ENCODE measurements around the gene APOB. TPM values are rescaled to one million over a fixed set of nuclear protein-coding genes. Genes with fewer than 3 reads are reported as not detected.

Gene APOB
- total RNA-seq, 1 donor: under 0.01 TPM

- no peak for DNase-seq (ENCODE audit: insufficient read length, low spot score, missing footprints)
- Histone ChIP-seq H2AFZ (ENCODE audit: low read length) (no peak overlapping the region), H3K79me2 (ENCODE audit: insufficient read depth, low read length) (no peaks in the 10 kb centered on the region), H3K4me1 (ENCODE audit: insufficient read depth, low read length) (no peaks in the 10 kb centered on the region), H3K36me3 (ENCODE audit: insufficient read depth, low read length) (no peaks in the 10 kb centered on the region), H3K27ac (ENCODE audit: low read depth, low read length) (no peak overlapping the region), H3K9me3 (ENCODE audit: low read depth, low read length) (no peaks in the 10 kb centered on the region), H3K4me3 (ENCODE audit: insufficient read depth, low read length) (no peak overlapping the region), H4K20me1 (ENCODE audit: insufficient read depth, low read length) (no peaks in the 10 kb centered on the region), H3K4me2 (ENCODE audit: insufficient read depth, low read length) (no peak overlapping the region), H3K27me3 (ENCODE audit: insufficient read depth, low read length) (no peaks in the 10 kb centered on the region)
- TF ChIP-seq, protein P1, sequence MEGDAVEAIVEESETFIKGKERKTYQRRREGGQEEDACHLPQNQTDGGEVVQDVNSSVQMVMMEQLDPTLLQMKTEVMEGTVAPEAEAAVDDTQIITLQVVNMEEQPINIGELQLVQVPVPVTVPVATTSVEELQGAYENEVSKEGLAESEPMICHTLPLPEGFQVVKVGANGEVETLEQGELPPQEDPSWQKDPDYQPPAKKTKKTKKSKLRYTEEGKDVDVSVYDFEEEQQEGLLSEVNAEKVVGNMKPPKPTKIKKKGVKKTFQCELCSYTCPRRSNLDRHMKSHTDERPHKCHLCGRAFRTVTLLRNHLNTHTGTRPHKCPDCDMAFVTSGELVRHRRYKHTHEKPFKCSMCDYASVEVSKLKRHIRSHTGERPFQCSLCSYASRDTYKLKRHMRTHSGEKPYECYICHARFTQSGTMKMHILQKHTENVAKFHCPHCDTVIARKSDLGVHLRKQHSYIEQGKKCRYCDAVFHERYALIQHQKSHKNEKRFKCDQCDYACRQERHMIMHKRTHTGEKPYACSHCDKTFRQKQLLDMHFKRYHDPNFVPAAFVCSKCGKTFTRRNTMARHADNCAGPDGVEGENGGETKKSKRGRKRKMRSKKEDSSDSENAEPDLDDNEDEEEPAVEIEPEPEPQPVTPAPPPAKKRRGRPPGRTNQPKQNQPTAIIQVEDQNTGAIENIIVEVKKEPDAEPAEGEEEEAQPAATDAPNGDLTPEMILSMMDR (IDR thresholded peaks at IDR 0.05; ENCODE audit: extremely low read depth, low read depth, low read length): no peak
Measured at GRCh38 chr2:21011876-21012556, 31.9 kb downstream of the APOB start.

- Histone ChIP-seq H3K36me3 (ENCODE audit: insufficient read depth, low read length) (no peaks in the 10 kb centered on the region), H3K27ac (ENCODE audit: low read depth, low read length) (no peak overlapping the region), H3K4me1 (ENCODE audit: insufficient read depth, low read length) (no peaks in the 10 kb centered on the region), H2AFZ (ENCODE audit: low read length) (no peak overlapping the region), H3K9me3 (ENCODE audit: low read depth, low read length) (no peaks in the 10 kb centered on the region), H3K27me3 (ENCODE audit: insufficient read depth, low read length) (no peaks in the 10 kb centered on the region), H3K4me3 (ENCODE audit: insufficient read depth, low read length) (no peak overlapping the region), H4K20me1 (ENCODE audit: insufficient read depth, low read length) (no peaks in the 10 kb centered on the region), H3K4me2 (ENCODE audit: insufficient read depth, low read length) (no peak overlapping the region), H3K79me2 (ENCODE audit: insufficient read depth, low read length) (no peaks in the 10 kb centered on the region)
- TF ChIP-seq, protein P1 (IDR thresholded peaks at IDR 0.05; ENCODE audit: extremely low read depth, low read depth, low read length): no peak
- DNase-seq (ENCODE audit: insufficient read length, low spot score, missing footprints): no peak
Measured at GRCh38 chr2:21011453-21011852, 32.4 kb downstream of the APOB start.

DNA sequence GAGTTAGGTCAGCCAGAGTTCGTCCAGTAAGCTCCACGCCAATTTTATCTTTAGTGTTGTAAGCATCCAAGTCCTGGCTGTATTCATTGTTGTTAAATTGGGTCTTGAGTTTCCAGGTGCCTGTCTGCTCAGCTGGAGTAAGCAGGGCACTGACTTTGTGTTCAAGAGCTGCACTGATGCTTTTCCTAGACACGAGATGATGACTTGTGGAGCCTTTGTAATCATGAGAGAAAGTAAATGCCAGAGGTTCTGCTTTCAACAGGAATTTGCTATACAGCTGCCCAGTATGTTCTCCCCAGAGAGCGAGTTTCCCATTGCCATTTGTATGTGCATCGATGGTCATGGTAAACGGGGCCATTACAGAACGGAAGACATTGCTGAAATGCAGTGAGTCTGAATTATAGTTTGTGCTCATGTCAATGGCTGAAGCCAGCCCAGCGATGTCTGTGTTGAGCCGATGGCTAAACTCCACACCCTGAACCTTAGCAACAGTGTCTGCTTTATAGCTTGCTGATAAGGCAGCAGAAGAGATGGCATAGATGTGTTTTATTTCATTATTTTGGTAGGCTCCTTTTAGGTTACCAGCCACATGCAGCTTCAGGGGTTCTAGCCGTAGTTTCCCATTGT lies 32.9 kb downstream of the APOB start:
- no peak for DNase-seq (ENCODE audit: insufficient read length, low spot score, missing footprints)
- Histone ChIP-seq H4K20me1 (ENCODE audit: insufficient read depth, low read length) (no peaks in the 10 kb centered on the region), H3K27ac (ENCODE audit: low read depth, low read length) (no peak overlapping the region), H3K27me3 (ENCODE audit: insufficient read depth, low read length) (no peaks in the 10 kb centered on the region), H3K79me2 (ENCODE audit: insufficient read depth, low read length) (no peaks in the 10 kb centered on the region), H3K9me3 (ENCODE audit: low read depth, low read length) (no peaks in the 10 kb centered on the region), H3K4me1 (ENCODE audit: insufficient read depth, low read length) (no peaks in the 10 kb centered on the region), H2AFZ (ENCODE audit: low read length) (no peak overlapping the region), H3K4me3 (ENCODE audit: insufficient read depth, low read length) (no peak overlapping the region), H3K4me2 (ENCODE audit: insufficient read depth, low read length) (no peak overlapping the region), H3K36me3 (ENCODE audit: insufficient read depth, low read length) (no peaks in the 10 kb centered on the region)
- TF ChIP-seq, protein P1 (IDR thresholded peaks at IDR 0.05; ENCODE audit: extremely low read depth, low read depth, low read length): no peak

DNA sequence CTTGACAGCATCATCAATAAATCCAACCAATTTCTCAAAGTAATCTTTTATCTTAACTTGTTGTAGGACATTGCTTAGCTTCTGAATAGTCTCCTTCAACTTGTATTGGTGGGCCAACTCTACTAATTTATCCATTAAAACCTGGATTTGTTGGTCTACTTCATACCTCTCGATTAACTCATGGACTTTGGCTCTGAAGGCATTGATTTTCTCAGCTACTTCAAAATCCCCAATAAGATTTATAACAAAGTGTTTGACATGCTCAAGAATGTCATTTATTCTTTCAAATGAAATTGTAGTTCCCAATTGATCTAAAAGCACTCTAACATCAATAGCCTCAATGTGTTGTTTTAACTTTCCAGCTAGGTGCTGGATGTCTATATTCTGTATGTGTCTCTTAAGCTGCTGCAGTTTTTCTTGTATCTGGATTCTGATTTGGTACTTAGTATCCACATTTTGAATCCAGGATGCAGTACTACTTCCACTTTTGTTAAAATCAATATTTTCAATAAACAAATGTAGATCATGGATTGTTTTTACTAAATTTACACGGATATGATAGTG lies 34.1 kb downstream of the APOB start:
- no peak for DNase-seq (ENCODE audit: insufficient read length, low spot score, missing footprints)
- Histone ChIP-seq H3K4me2 (ENCODE audit: insufficient read depth, low read length) (no peak overlapping the region), H3K27me3 (ENCODE audit: insufficient read depth, low read length) (no peaks in the 10 kb centered on the region), H3K9me3 (ENCODE audit: low read depth, low read length) (no peaks in the 10 kb centered on the region), H3K4me3 (ENCODE audit: insufficient read depth, low read length) (no peak overlapping the region), H2AFZ (ENCODE audit: low read length) (no peak overlapping the region), H3K79me2 (ENCODE audit: insufficient read depth, low read length) (no peaks in the 10 kb centered on the region), H3K36me3 (ENCODE audit: insufficient read depth, low read length) (no peaks in the 10 kb centered on the region), H4K20me1 (ENCODE audit: insufficient read depth, low read length) (no peaks in the 10 kb centered on the region), H3K4me1 (ENCODE audit: insufficient read depth, low read length) (no peaks in the 10 kb centered on the region), H3K27ac (ENCODE audit: low read depth, low read length) (no peak overlapping the region)
- TF ChIP-seq, protein P1 (IDR thresholded peaks at IDR 0.05; ENCODE audit: extremely low read depth, low read depth, low read length): no peak

All from osteoblast (primary cell).